Stimulated activated CD8-positive, alpha-beta memory T cell treated with anti-CD3 and anti-CD28 coated beads, Interleukin-7, amount 100 ng/mL, for 48 hours (primary cell): Measurements from ENCODE around the gene KIF12.
"Not testable (repeated sequence)": the region's sequence is repeated elsewhere in the genome, so short reads cannot be mapped to it uniquely, and the experiment has no call there.

Source experiments
- DNase-seq, 2 donors: peaks; one replicate each; pipeline ENCODE4 v3.0.0-alpha.2; 2020; ENCODE audit warnings: low read depth in 1 of 2; ENCODE audit errors: extremely low read depth in 1 of 2

The KIF12 gene

DNA sequence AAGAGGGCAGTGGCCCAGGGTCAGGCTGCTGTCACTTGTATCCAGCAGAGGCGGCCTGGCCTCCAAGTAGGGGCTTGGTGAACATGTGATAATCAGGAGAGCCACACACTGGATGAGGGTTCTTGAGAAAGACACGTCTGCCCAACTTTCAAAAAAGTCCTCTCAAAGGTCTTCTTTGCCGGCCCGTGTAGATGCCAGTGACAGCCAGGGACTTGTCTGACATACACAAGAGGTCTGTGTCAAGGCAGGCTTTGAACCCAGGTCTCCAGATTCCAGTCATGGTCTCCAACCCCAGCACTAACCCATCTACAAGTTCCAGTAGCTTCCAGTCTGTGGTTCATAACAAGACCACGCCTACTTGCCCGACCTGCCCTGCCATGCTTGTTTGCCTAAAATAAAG lies 13.1 kb downstream of the KIF12 start:
- DNase-seq: no peak

- no peak for DNase-seq
Measured at GRCh38 chr9:114085387-114085789, 13.7 kb downstream of the KIF12 start.

DNA sequence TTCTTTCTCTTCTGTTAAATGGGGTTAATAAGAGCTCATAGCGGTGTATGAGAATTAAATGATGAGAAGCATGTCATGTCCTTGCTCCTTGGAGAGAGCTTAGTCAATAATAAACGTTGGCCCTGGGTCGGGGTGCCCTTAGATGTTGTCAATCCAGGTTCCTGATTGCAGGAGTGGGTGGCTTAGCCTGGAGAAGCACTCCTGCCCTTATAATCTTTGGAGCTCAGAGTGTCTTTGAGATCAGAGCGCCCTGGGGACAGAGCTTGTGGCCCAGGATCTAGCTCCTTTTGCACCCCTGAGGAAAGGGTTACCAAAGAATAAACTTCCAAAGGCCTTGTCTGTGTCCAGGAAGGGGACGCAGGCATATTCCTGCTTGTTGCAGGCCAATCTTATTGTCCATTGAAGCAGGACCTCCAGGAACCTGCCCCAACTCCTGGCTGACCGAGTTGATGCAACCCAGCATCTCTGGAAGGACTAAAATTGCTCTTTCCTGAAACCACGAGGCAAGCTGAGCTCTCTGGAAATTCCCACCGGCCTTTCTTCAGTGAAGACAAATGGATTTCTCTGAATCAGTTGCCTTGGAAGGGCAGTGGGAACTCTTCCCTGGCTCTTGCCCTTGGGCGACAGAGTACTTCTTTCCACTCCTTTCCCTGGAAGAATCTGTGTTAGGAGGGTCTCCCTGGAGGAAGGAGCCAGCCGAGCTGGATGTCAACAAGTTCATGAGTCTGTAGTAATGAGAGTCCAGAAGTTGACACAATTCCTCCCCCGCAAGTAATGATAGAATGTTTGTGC lies 14.6 kb downstream of the KIF12 start:
- no peak for DNase-seq

DNA sequence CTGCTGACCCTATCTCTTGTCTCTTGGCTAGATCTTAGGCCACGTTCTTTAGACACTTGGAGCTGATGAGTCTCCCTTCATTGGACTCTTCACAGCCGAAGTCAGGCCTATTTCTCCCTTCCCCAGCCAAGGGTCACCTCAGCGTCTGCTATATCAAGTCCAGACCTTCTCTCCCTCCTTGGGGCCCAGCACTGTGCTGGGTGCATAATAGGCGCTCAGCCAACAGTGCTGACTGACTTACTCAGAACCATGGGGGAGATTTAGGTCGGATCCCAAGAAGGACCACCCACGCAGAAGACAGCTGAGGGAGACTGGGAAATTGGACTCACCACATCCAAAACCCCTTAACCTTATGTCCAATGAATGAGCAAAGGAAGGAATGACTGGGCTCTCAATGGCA lies 15.4 kb downstream of the KIF12 start:
- no peak for DNase-seq

DNA sequence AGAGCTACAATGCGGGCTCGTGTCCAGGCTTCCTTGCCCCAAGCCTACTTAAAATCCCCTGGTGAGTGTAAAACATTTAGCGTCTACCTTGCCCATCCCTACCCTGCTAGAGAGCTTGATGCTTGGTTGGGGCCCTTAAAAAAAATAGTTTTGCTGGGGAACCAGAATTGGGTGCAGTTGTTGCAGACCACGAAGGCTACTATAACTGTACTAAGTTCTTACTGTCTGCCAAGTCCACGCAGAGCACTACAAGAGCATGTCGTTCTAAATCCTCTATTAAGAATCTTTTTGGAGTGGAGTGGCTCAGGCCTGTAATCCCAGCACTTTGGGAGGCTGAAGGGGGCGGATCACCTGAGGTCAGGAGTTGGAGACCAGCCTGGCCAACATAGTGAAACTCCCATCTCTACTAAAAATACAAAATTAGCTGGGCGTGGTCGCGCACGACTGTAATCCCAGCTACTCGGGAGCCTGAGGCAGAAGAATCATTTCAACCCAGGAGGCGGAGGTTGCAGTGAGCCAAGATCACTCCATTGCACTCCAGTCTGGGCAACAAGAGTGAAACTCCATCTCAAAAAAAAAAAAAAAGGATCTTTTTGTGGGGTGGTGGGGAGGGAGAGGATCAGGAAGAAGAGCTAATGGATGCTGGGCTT lies 16.2 kb downstream of the KIF12 start:
- DNase-seq: not testable (repeated sequence)

GRCh38 chr9:114082017-114082762 lies 16.9 kb downstream of the KIF12 start:
- peak; percentile 53 to 68 for DNase-seq

DNA sequence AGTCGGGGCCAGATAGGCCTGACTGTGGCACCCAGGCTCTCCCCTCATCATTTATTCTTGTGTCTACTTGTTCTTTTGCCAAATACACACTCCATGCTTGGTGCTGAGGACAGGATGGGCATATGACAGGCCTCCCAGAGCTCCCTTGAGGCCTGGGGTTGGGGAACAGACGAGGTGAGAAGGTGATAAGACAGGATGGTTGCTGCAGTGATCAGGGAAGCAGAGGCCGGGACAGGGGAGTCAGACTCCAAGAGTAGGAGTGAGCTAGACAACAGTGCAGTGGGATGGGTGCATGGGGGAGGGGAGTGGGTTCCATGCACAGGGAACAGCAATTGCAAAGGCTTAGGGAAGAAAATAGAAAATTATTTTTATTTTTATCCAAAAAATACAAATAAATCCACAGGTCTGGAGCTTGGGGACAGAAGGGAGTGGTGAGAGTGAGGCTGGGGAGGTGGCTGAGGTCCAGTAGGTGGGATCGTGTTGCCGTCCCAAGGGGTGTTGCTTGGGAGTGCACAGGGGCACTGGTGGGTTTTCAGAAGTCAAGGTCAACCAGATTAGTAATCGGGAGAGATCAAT lies 17.6 kb downstream of the KIF12 start:
- DNase-seq: no peak

DNA sequence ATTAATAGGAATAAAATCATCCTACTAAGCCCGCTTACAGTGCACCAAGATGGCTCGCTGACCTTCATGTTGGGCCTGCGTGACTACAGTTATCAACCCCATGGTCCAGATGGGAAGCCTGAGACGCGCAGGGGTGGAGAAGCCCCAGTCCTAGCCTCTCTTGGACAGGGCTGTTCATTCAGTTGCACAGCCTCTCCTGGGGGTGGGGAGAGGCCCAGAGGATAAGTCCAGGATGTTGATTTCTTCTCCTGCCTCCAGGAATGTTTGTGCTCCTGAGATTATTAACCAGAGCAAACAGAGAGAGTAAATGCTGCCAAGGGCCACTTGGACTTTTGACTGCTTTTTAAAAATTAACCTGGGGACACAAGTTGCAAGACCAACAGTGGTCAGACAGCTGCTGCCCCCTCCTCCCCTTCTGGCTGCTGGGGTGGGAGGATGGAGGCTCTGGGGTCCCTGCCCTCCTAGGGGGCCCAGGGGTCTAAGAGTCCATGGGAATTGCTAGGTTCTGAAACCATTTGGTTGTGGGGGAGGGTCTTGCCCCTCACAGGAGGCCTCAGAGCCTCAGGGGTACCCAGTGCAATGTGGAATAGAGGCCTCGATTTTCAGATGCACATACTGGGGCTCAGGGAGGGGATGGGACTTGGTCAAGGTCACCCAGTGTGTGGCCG lies 18.2 kb downstream of the KIF12 start:
- DNase-seq: no peak

DNA sequence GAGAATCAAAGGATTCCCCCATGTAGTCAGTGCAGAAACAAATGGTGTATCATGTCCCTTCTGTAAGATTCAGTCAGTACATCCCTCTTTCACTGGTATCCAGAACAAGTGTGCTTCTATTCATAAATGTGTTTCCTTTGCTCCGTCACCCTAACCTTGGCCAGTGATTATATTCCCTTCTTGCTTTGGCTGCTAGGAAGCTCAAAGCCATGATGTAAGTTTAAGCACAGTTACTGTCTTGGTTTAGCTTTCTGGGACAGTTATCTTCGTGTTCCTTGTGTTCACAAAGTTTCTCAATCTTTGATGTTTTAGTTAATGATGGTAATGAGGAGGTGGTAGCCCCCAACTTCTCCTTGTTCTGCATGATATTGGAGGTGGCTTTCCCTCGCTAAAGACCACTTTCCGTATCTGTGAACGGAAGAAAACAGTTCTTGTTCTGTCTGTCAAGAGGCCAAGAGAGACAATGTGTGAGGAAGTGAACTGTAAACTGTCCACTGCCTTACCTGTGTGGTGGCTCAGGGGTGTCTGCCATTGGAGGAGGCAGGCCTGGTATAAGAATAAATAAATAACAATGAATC lies 18.8 kb downstream of the KIF12 start:
- no peak for DNase-seq

- DNase-seq: no peak
Measured at GRCh38 chr9:114078781-114079156, 20.3 kb downstream of the KIF12 start.

DNA sequence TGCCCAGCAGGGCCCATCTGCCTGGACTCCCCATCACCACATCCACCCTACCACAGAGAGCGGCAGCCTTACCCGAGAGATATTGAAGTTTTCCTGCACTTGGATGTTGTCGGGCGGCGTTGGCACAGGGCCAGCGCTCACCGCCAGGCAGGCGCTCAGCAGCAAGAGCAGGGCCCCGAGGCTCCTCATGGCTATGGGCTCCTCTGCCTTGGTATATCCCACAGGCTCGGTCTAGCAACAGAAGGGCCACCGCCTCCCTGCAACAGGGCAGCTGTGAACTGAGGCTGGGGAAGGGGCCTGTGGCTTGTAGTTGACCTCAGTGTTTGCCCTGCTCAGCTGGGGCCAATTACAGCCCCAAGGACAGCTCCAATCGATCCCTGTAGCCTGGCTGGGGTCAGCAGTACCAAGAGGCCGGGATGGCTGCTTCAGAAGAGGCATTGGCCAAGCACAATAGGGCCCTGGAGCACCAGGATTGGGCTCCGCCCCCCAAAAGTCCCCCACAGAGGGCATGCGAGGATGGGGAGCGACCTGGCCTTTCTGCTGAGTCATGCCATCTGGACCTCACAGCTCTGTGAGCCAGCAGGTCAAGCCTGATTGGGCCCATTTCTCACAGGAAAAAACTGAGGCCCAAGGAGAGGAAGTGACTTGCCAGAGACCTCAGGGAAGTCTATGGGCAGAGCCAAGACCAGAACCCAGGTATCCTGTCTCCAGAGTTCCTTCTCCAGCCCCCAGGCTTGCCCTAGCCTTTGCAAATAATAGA lies 20.9 kb downstream of the KIF12 start, which contains the start of gene AMBP:
Gene AMBP, minus strand, starts transcription at position 280 of the 760 bp plus-strand sequence. Its CDS starts 91 bp downstream, at position 189.
- no peak for DNase-seq

DNA sequence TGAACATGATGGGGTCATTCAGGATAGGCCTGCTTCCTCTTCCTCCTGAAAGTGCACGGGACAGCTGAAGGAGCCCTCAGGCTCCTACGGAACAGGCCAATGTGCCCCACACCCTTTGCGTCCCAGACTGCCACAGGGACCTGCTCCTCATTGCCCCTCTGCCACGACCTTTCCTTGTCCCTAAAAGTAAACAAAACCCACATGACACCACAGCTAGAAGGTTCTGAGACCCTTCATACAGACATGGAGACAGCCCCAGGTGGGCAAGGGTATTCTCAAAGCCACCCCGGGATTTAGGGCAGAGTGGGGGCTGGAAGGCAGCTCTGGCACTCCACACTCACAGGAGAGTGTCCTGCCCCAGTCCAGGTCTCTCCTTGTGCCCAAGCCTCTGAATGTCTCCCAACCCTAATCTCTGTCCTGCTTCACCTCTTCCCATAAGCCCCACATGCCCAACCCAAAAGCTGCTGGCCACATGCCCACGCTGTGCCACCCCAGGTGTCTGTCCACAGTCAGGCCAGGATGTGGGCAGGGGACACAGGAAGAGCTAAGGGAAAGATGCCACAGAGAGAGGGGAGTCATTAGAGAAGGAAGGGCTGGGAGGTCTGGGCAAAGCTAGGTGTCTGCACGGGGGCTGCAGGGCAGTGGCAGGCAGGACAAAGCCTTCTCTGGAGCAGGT lies 21.8 kb downstream of the KIF12 start:
- DNase-seq: no peak

- DNase-seq: no peak
Measured at GRCh38 chr9:114076237-114077161, 22.6 kb downstream of the KIF12 start.

GRCh38 chr9:114075602-114076001 lies 23.5 kb downstream of the KIF12 start:
- DNase-seq: no peak

- no peak for DNase-seq
Measured at GRCh38 chr9:114072184-114073140, 26.6 kb downstream of the KIF12 start.

DNA sequence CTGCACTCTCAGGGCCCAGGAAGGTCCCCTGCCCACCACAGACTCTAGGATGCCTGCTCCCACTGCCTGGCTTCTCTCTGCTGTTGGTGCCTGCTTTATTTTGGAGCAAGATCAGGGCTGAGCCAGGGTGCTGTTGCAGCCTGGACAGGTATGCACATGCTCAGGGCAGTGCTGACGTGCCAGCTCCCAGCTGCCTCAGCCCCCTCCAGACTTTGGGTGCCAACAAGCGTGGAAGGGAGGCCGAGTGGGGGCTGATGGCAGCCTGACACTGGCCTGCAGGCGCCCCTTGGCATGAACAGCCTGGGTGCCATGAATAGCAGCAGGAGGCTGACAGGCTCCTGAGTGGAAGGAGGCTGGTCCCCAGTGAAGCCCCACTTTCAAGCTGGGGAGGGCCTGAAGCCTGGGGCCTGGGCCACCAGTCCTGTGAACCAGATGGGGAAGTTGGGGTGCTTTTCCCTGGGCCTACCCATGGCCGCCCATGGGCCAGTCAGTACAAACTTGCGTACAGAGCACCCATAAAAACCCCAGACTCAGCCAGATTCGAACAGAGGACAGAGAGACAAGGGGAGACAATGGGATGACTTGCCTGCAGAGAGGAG lies 27.8 kb downstream of the KIF12 start:
- no peak for DNase-seq
